COR-L47 (cell line): ENCODE measurements around the gene B3GNT5.

Source experiments
- DNase-seq: peaks from one replicate; lab custom pipeline; 2025; lab: John Stamatoyannopoulos, UW

Gene B3GNT5, protein sequence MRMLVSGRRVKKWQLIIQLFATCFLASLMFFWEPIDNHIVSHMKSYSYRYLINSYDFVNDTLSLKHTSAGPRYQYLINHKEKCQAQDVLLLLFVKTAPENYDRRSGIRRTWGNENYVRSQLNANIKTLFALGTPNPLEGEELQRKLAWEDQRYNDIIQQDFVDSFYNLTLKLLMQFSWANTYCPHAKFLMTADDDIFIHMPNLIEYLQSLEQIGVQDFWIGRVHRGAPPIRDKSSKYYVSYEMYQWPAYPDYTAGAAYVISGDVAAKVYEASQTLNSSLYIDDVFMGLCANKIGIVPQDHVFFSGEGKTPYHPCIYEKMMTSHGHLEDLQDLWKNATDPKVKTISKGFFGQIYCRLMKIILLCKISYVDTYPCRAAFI

DNA sequence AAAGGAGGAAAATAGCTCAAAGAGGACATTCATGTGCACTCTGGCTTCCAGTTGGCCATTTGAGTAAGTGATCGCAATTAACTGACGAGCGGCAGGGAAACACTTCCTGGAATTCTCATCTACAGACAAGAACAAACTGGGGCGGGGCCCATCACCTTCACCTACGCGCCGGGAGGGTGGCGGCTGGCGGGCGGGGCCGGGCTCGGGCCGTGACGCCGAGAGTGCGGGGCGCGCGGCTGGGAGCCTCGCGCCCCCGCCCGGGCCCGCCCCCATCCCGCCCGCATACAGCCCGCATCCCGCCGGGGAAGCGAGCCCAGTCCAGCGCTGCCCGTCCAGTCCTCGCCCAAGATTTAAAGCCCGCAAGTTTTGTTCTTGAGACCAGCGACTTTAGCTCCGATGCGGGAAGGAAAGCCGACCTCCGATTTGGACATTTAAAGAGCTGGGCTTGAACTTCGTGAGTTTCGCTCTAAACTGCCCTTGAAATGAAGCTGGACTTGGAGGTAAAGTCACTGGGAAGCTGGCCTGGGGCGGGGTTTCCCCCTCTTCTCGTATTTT is at the start of gene B3GNT5:
Gene B3GNT5, plus strand, starts transcription at position 281 of the 555 bp plus-strand sequence. CDS start 16,546 bp downstream, outside the sequence.
- DNase-seq: peak; percentile 82

DNA sequence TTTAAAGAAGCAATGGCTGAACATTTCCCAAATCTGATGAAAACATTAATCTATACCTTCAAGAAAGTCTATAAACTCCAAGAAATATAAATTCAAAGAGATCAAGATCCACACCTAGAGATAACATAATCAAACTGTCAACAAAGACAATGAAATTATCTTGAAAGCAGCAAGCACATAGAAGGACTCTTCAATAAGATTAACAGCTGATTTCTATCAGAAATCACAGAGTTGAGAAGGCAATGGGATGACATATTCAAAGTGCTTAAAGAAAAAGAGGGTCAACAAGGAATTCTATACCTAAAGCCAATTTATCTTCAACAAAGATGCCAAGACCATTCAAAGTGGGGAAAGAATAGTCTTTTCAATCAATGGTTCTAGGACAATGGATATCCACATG is 49.4 kb upstream of the B3GNT5 start:
- no peak for DNase-seq

DNA sequence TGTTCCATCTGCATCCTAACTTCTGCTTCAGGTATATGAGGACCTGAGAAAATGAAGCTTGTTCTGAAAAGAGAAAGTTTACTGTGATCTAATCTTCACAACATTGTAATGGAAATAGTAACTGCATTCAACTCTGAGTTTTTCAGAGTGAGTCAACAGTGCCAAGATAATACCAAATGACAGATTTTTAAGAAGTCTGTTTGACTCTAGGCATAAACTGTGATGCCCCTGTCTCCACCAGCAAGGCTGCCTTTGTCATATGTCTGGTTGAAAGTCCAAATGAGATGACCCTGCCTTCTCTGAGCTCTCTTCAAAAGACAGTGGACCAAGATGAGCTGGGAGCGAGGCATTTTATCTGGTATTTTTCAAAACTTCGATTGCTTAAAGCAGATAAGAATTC is 44.8 kb upstream of the B3GNT5 start:
- no peak for DNase-seq

GRCh38 chr3:183208800-183209199 is 44.3 kb upstream of the B3GNT5 start:
- DNase-seq: no peak

- DNase-seq: no peak
Measured at GRCh38 chr3:183210341-183210740, 42.7 kb upstream of the B3GNT5 start.

- DNase-seq: no peak
Measured at GRCh38 chr3:183210862-183211341, 42.2 kb upstream of the B3GNT5 start.

- DNase-seq: no peak
Measured at GRCh38 chr3:183211352-183211751, 41.7 kb upstream of the B3GNT5 start.

DNA sequence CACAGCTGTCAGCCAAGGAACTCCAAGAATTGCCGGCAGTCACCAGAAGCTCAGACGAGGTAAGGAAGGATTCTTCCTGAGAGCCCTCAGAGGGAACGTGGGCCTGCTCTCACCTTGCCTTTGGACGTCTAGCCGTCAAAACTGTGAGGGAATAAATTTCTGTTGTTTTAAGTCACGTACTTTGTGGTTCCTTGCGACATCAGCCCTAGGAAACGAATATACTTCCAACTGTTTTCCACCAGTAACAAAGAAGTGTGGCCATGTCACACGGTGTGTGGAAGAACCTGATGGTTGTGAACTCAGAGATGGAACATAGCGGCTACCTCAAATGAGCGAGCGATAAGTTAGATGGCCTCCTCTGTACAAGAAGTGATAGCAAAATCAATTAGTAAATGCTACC is 41.0 kb upstream of the B3GNT5 start:
- DNase-seq: no peak

DNA sequence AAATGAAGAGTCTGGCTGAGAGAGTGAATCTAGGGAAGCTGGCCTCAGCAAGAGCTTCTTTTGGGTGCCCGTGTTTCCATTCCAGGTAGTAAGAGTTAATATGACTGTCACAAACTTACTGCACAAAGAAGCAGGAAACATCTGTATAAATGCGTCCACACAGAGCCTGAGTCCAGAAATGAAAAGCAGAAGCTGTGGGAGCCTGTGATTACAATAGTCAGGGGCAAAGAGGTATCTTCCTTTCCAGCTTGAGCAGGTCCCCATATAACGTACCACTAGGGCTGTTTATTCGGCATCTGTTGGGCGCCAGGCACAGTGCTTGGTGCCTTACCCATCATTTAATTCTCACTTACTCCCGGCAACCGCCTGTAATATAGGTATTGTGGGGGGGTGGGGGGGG is 40.5 kb upstream of the B3GNT5 start:
- DNase-seq: no peak

DNA sequence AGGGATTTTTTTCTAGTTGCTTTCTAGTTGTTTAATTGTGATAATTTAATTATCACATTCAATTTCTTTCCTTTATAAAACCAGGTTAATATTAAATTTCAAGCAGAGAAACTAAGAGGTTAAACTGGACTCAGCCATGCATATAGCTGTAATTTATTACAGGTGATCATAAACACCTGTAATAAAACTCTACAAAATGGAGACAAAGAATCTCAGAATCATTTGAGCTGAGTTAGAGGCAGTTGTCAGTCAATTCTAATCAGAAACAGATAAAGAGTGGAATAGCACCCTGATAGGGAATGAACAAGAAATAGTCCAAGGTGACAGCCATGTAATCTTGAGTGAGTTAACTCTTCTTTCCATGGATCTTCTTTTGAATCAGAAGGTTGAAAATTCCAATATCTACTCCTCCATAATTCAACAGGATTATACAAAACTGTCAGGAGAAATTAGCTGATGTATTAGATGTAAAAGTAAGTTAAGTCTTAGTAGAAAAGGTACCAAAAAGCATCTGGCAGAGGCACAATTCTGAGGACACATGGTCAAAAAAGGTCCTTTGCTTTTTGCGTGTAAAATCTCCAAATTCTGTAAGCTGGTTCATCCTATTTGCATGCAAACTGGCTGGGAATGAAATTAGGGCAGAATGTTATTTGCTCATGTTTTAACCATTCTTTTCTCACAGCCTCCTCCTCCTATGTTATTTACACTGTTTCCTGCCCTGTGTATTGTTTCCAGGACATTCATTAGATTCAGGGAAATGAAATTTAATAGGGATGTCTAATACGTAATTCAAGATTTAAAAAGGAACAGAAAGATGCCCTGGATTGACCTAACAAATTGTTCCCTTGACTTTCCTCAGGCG is 39.4 kb upstream of the B3GNT5 start:
- peak; percentile 3 for DNase-seq

DNA sequence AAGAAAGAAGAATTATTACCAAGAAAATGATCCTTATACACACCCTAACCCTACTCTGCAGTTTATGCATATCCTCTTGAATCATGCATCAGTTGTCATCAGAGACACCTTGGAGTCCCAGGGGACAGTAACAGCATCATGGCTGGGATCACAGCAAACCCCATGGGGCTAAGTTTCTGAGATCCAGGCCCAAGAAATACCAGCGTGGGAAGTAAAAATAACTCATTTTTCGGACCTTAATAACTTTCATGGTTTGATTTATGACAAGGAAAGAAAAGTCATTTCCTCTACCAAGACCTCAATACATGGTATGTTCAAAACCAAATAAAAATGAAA is 38.8 kb upstream of the B3GNT5 start:
- DNase-seq: no peak

DNA sequence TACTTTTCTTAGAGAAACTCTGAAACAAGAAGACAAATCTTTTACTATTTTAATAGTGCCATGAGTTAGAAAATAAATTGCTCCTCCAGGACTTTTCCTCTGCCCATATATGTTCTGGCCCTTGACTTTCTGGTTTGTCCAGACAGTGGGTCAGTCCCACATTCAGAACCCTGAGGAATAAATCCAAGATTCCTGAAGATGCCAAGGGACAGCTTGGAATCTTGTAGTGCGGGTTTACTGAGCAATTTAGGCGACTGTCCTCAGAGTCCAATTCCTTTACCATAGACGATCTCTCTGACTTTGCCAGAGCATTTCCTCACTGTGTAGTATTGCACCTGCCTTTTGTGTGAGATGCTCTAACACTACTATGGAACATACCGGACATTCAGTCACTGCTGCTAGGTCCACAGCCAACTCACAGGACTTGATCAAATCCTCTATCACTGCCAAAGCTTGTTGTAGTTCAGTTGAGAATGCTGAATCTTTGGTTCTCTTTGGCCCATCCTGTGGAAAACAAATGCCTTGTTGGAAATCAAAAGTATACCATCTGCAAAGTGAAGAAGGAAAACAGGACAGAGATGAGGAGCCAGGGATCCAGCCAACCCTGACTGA is 37.4 kb upstream of the B3GNT5 start:
- DNase-seq: no peak

DNA sequence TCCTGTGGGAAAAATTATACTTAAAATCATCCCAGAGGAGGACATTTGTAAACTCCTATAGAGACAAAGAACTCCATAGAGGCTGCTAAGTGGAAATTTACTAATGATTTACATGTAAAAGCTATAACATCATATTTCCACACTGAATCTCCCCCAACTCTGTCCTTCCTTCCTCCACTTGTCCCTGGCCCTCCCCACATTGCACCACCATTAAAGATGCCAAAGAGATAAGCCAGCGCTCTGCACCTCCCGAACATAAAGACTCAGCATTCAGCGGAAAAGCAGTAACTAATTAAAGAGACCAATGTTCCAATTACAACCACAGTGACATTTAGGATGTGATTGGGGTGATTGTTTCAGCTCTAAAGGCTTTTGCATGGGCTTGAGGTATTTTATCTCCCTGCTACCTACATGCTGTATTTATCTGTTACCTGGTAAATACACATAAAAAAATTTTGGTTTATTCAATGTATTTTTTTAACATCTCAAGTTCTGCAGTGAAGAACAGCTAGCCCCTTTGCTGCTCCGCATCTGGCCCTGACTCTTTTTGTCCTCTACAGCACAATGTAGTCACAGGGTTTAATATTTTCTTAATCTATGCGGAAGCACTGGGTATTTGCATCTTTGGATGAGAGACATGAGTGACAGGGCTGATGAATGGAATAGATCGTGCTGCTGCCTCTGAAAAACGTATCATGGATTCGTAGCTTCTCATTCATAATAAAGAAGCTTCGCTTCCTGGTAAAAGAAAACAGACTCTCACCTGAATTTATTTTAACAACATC is 35.3 kb upstream of the B3GNT5 start:
- DNase-seq: no peak

DNA sequence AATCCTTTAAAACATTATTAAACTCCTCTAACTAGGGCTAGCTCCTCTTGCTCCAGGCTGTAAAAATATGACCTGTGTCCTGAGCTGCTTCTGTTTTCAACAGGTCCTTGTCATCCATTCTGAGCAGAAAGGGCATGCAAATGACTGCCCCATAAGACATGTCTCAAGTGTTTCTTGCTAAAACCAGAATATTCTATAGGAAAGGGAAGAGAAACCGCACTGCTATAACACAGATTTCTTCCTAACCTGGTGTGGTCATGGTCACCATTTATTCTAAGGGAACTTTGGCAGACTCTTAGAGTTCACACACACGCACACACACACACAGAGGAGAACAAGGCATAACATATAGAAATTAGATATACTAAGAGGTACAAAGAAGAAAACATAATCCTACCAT is 34.2 kb upstream of the B3GNT5 start:
- DNase-seq: no peak

DNA sequence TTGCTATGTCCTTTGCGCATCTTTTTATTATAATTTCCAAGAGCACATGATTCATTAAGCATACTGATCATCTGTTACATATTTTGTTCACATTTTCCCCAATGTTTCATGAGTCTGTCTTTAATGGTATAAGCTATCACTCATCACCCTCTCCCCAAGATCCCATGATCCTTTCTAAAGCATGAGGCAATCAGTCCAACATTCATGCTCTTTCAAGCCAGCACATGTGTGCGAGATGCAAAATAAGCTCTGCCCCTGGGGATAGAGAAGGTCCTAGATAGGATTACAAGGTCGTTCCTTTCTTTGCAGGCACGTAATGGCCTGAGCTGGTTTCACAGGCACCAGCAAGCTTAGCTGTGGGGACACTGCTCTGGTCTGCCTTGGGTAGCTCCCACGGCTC is 32.2 kb upstream of the B3GNT5 start:
- DNase-seq: no peak

DNA sequence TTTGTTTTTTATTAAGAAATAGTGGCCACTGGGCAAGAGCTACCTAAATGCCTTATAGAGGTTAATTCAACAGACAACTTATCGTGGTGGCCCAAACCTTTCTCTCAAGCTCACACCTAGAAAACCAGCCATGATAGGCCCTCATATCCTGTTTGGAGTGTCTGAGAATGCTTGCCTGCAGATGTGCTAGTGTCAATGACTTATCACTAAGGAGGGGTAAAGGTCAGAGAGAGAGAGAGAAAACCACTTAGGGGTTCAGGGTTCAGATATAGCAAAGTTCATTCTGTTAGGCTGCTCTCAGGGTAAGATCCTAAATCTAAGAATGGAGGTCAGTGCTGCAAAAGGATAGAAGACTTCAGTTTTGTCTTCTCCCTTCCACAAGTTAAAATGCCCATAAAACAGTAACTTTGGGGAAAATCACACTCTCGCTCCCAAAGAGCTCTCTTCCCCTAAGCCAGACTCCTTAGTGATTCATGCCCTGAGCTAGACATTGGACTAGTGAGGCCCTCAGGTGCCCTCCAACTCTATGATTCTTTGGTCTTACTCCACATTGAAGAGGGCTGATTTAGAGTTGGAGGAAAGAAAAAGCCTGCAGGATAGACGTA is 30.3 kb upstream of the B3GNT5 start:
- DNase-seq: no peak

DNA sequence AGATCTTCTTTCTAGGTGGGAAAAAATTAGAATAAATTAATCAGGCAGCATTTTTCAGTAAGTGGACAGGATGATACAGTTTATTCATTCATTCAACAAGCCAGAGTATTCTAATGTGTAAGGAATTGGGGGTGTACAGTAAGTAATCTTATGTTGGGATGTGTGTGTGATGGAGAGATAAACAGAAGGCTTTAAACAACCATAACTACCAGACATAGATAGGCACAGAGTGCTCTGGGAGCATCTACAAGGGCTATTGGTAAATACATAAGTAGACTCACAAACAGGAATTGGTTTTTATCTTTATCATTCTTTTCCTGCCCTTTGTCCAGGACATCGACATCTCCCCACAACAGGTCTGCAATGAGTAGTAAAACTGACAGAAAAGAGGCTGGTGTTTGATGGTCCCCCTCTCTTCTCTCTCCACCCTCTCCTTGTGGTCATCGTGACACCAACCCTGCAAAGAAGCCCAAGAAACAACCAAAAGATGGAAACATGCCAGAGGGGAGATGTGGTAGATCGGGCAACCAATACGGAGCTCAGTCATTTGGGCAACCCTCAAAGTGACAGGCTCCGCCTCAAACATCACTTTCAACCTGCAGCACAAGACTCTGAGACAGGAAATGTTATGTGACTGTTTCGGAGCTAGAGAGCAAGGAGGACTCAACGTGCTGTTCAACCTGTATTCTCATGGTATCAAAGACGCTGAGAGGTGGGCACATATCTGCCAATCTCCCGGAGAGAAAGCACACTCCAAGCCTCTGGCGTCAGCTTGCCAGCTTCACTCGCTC is 28.7 kb upstream of the B3GNT5 start:
- no peak for DNase-seq

- no peak for DNase-seq
Measured at GRCh38 chr3:183226333-183226890, 26.6 kb upstream of the B3GNT5 start.

GRCh38 chr3:183227586-183227985 is 25.5 kb upstream of the B3GNT5 start:
- no peak for DNase-seq

- DNase-seq: no peak
Measured at GRCh38 chr3:183229178-183229577, 23.9 kb upstream of the B3GNT5 start.
